Stimulated activated CD4-positive, alpha-beta T cell treated with anti-CD3 and anti-CD28 coated beads, Interleukin-2, amount 100 ng/mL, for 48 hours (primary cell): ENCODE data around the gene ACTA1.
A peak's percentile ranks its signal among the peaks of the same experiment; 100 is the strongest.
"Not testable (repeated sequence)": the region's sequence is repeated elsewhere in the genome, so short reads cannot be mapped to it uniquely, and the experiment has no call there.

Experiments
- DNase-seq, 2 donors: peaks; one replicate each; pipeline ENCODE4 v3.0.0-alpha.2; 2020

The ACTA1 gene

GRCh38 chr1:229438021-229438420, 4.1 kb upstream of the ACTA1 start:
- no peak for DNase-seq

- no peak for DNase-seq
Measured at GRCh38 chr1:229437443-229437842, 3.5 kb upstream of the ACTA1 start.

DNA sequence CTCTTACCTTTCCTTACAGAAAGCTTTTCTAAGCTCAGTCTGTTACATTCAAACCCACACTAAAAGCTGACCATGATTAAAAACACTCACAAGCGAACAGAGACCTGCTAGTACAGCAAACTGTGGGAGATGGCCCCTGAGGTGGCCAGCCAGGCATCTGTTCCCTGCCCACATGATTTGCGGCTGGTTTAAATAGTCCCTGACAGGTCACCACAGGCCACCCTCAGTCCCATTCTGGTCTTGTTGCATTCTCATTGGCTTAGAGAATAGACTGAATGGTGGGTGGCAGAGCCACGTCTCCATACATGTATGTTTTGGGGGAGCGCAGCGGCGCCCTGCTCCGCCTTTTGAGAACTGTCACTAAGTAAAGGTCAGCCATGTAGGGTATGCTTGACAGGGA, 2.3 kb upstream of the ACTA1 start:
- no peak for DNase-seq

GRCh38 chr1:229434641-229435051, 752 bp upstream of the ACTA1 start:
- no peak for DNase-seq

DNA sequence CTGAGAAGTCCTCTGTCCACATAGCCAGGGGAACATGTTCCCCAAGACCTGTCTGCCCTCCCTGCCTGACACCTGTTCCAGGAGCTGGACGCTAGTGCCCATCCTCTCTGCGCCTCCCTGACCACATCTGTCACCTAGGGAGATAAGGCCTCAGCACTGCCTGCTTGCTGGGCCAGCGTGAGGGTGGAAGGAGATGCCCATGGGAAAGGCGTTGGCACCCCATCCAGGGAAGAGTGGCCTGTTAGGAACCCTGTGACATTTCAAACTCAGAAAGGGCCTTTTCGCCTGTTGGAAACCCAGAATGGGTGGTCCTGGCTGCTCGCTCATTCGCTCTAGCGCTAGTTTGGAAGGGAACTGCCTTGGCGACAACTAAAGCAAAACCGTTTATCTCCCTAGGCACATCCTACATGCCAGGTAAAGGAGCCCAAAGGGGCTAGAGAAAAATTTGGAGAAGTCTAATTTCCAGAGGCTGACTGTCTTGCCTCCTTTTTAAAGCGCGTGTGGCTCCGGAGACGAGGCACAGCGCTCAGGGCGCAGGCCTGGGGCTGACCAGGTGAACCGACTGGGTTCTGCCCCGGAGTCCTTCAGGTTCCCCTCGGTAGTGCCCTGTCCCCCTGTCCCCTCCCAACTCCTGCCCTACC, 410 bp downstream of the ACTA1 start:
- no peak for DNase-seq

DNA sequence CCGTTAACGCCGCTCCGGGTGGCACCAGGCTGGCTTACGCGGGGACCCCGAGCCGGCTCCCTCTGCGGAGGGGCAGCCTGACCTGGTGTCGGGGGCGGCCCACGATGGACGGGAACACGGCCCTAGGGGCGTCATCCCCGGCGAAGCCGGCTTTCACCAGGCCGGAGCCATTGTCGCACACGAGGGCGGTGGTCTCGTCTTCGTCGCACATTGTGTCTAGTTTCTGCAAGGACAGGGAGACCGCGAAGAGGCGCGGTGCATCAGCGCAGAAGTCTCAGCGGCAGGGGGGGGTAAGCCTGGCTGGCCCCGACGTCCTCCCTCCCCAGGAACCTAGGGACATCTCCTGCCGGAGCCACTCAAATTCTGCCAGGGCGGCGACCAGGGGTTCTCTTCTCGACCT, 989 bp downstream of the ACTA1 start:
- DNase-seq, result no peak

GRCh38 chr1:229432116-229432461, 1.8 kb downstream of the ACTA1 start:
- no peak for DNase-seq

- no peak for DNase-seq
Measured at GRCh38 chr1:229431284-229432115, 2.4 kb downstream of the ACTA1 start.

DNA sequence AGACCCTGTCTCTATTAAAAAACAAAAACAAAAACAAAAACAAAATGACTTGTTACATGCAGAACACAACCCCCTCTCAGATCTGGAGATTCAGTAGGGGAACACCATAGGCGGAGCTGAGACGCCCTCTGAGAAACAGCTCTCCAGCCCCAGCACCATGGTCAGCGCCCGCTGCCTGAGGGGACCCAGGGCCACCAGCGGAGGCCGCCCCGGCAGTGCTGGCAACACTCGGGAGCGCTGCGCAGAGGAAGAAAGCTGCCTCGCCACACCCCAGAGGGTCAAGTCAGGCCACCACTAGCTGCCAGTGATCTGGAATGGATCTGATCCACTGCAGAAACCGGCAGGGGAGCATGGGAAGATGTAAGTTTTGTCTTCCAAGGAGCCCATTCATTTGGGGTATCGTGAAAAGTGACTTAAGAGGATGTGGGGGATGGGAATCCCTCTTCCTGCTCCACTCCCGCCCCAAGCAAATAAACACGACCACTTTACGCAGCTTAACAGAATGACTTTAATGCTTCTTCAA, 3.1 kb downstream of the ACTA1 start:
- peak in 1 of 2 donors; percentile 39 for DNase-seq

DNA sequence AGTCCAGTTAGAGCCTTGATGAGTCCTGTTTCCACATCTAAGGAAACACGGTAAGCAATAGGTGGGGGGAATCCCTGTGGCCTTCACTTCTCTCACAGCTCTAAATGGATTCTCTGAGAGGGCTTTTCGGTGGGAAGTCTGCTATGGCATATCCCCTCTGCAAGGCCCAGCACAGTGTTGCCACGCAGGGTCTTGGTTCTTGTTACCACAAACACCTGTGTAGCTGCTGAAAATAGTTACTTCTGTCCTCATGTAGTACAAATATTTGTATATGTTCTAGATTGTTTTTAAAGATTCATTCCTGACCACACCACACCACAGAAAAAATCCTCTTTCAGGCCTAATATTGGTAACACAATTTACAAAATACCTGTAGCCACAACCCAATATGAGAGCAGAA, 5.6 kb downstream of the ACTA1 start:
- DNase-seq, result no peak

GRCh38 chr1:229427572-229427971, 6.3 kb downstream of the ACTA1 start:
- no peak for DNase-seq

DNA sequence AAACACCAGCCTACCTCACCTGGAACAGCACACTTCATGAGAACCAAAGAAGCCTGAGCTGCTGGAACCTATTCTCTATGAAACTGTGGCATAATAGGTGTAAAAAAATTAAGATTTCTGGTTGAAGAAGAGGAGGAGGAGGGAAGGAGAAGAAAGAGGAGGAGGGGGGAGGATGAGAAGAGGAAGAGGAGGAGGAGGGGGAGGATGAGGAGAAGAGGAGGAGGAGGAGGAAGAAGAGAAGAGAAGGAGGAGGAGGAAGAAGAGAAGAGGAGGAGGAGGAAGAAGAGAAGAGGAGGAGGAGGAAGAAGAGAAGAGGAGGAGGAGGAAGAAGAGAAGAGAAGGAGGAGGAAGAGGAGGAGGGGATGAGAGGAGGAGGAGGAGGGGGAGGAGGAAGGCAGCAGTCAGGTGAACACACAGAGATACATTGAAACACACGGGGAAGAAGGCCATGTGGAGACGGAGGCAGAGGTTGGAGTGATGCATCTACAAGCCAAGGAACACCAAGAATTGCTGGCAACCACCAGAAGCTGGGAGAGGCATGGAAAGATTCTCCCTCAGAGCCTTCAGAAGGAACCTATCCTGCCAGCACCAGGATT, 8.2 kb downstream of the ACTA1 start:
- DNase-seq, result no peak

DNA sequence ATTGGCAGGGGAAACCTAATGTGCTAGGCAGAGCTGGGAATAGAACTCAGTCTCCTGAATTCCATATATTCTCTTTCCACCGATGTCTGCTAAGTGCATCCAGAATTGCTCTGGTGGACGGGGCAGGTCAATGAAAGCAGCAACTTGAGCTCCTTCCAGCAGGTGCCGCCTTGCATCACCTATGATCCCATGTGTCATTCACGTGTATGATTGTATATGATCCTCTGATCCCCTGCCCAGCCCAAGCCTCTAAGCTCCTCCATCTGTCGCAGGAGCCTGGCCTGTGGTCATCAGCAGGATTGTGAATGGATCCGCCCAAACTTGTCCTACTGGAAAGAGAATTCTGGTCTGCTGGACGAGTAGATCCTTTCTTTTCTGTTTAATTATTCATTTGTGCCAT, 13.1 kb downstream of the ACTA1 start:
- DNase-seq, result no peak

DNA sequence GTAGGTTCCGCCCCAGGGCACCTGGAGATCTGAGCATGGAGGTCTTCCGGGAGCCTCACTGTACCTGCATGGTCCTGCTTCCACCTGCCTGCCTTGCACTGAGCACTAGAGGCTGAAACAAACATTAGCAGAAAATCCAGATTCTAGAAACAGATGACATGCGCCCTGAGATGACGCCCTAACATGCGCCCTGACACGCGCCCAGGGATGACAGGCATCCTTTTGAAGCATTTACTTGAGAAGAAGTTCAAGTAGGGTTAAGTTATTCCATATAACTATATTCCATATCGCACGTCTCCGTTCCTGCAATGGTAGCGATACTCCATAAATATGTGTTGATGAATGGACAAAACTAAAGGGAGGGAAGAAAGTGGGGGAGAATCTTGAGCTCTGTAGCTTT, 13.7 kb downstream of the ACTA1 start:
- no peak for DNase-seq

DNA sequence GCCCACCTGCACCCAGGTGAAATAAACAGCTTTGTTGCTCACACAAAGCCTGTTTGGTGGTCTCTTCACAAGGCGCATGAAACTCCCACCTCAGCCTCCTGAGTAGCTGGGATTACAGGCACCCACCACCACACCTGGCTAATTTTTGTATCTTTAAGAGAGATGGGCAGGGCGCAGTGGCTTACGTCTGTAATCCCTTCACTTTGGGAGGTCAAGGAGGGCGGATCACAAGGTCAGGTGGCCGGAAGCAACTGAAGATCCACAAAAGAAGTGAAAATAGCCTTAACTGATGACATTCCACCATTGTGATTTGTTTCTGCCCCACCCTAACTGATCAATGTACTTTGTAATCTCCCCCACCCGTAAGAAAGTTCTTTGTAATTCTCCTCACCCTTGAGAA, 15.3 kb downstream of the ACTA1 start:
- not testable (repeated sequence) for DNase-seq

DNA sequence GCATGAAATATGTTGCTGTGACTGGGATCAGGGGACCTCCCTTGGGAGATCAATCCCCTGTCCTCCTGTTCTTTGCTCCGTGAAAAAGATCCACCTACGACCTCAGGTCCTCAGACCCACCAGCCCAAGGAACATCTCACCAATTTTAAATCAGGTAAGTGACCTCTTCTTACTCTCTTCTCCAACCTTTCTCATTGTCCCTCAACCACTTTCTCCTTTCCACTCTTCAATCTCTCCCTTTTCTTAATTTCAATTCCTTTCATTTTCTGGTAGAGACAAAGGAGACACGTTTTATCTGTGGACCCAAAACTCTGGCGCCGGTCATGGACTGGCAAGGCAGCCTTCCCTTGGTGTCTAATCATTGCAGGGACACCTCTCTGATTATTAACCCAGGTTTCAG, 21.1 kb downstream of the ACTA1 start:
- DNase-seq, result not testable (repeated sequence)

DNA sequence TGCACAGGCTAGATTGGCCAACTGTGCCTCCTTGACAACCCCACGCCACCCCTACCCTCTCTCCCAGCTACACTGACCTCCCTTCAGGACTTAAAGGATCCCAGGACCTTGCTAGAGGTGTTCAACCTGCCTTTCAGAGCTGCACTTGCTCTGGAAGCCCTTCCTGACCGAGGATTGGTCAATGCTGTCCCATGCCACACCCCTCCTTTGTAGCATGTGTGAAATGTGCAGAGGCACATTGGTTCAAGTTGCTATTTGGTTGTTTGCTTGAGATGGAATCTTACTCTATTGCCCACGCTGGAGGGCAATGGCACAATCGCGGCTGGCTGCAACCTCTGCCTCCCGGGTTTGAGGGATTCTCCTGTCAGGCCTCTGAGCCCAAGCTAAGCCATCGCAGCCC, 21.8 kb downstream of the ACTA1 start:
- DNase-seq, result no peak

DNA sequence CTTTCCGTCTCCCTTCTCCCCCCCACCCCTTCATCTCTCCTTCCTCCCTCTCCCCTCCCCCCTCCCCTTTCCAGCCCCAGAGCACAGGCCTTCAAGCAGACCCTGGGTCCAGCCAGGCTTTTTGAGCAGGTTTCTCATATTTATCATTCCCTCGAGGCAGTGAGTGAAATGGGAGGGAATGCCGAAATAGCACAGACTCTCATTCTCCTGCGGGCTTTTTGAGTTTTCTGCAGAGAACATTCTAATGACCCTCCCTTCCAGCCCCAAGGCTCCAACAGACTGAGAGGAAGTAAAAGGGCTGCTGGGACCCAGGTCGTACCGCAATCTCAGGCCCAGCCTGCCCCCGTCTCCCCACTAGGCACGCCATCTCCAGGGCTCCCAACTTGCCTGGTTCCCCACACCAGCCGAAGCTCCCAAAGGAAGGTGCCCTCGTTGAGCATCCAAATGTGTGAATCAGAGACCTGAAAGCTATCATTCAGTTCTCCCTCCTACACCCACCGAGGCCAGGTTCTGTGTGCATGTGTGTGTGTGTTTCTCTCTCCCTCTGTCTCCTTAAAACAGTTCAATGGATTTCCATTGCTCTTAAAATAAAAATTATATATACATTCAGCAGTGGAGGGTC, 22.3 kb downstream of the ACTA1 start:
- DNase-seq, result no peak

DNA sequence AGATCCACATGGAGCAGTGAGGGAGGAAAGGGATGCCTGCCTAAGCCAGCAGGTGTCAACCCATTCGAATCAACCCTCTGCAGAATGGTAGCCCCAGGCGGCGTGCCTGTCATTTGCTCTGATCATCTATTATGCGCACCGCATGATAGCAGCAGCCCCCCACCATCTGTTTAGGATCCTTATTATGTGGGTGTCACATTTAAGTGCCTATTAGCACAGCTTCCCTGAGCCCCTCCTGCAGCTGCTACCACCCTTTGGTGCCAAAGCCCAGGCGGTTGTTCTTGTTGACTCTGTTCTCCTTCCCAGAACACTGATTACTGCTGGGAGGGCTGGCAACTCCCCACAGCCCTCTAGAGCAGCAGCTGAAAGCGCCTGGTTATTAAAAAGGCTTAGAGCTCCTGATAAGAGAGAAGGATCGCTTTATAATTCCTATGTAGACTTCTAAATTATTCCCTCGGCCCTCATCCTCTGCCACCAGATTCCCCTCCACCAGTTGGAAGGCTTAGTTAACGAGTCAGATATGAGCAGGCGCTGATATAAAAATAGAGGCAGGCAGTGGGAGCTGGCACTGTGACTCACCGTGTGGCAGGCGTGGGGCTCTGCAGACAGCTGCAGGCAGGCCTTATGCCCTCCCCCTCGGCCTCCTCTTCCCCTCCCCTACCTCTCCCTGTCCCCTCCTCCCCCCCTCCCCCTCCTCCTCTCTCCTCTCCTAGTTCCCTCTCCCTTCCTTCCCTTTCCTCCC, 23.0 kb downstream of the ACTA1 start:
- no peak for DNase-seq

DNA sequence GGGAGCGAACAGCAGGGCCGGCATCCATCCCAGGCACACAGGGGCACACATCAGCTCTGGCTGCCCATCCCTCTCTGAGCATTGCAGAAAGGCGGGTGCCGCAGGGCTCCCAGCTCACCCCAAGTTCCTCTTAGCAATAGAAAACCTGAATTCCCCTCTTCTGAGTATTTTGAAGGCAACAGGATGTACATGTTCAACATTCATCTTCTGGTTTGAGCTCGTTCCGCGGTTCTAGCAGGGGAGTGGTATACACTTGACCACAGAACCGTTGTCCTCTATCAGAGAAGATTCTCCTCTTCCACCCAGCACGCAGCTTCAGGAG, 23.6 kb downstream of the ACTA1 start:
- no peak for DNase-seq

DNA sequence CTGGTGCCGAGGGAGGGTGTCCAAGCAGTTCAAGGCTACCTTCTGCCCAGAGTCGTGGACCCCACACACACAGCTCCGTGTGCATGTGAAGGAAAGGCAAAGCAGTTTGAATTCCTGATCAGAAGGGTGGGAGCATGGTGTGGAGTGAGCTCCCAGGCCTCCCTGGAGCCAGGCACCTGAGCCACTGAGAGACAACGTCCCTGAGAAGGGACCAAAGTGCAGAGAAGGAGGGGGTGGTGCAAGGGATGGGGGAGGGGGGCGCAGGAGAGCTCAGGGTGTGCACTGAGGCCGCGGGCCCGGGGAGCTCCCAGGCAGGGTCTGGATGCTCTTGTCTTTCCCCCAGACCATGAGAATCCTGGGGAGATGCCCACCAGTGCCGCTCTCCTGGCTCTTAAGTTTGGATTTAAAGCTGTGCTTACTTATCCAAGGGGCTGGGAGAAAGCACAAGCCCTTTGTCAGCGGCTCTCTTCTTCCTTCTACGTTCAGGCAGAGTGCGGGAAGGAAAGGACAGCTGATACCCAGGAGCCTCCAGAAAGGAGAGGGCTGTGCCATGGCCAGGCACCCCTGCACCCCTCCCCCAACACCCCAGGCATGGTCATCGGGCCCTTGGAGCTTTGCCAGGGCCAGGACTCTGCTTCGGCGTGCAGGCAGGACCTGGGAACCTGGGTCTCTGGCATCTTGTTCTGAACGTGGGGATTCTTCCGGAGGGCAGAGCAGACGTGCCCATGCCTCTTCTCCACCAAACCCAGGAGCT, 24.1 kb downstream of the ACTA1 start:
- no peak for DNase-seq

DNA sequence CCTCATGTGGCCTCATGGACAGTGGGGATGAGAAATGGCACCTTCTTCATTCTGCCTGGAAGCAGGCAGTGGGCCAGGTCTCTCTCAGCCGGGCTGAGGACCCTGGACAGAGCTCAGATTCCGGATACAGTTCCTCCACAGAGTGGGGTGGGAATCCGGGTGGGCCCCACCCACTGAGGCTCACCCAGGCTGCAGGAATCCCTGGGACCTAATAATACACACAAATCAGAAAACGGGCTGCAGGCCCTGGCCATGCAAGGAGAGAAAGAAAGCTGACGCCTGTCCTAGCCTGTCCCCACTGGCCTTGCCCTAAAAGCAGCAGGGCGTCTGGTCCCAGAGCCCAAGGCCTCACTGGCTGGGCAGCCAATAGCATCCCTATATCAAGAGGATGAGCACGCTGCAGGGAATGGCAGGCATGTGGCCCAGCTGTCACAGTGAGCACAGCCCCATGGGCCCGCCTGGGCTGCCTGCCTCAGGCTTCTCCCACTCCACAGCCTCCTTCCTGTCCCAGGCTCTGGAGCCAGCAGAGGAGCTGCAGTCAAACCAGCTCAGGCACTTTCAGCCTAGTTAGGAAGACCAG, 25.3 kb downstream of the ACTA1 start:
- DNase-seq, result no peak
